SH-SY5Y (cell line): Measurements from ENCODE around the gene STH.

ENCODE experiments used
- GATA2 ChIP-seq: IDR thresholded peaks from 2 replicates; pipeline ENCODE4 v1.6.1; 2011; ENCODE audit warnings: mild to moderate bottlenecking, low read depth, low read length
- GATA3 ChIP-seq: IDR thresholded peaks from 2 replicates; pipeline ENCODE4 v1.6.1; 2011; ENCODE audit warnings: low read depth, mild to moderate bottlenecking, low read length, moderate library complexity

The STH gene

GRCh38 chr17:46044989-46045388 lies 45.9 kb downstream of the STH start:
- no peak for TF ChIP-seq GATA3
- no peak for TF ChIP-seq GATA2

- TF ChIP-seq GATA2 = no peak
- no peak for TF ChIP-seq GATA3
Measured at GRCh38 chr17:46045639-46046038, 46.6 kb downstream of the STH start.

DNA sequence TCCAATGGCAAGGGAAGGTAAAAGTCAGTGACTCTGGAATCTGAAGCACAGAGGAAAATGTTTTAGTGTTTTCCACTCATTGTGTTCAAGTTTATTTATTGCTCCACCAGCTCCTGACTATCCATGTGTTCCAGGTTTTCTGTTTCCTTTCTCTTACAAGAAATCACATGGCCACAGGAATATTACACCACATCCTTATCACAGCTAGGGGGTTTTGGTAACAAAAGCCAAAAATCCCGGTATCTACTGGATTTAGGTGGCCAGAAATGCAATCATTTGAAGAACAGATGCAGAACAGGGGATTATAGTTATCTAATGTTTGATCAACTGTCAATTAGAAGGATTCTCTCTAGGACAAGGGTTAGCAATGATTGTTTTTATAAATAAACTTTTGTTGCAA lies 47.9 kb downstream of the STH start:
- TF ChIP-seq GATA2 (no peak), GATA3 (peak; percentile 22; the same call in 1 of the 2 replicates)

DNA sequence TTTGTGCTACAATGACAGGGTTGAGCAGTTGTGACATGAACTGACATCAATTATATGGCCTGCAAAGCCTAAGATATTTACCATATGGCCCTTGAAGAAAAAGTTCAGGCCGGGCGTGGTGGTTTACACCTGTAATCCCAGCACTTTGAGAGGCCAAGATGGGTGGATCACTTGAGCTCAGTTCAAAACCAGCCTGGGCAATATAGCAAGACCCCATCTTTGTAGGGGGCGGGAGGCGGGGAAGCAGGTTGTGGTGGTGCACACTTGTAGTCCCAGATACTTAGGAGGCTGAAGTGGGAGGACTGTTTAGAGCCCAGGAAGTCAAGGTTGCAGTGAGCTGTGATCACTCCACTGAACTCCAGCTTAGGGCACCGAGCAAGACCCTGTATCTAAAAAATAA lies 48.3 kb downstream of the STH start:
- no peak for TF ChIP-seq GATA3
- TF ChIP-seq GATA2 = no peak

DNA sequence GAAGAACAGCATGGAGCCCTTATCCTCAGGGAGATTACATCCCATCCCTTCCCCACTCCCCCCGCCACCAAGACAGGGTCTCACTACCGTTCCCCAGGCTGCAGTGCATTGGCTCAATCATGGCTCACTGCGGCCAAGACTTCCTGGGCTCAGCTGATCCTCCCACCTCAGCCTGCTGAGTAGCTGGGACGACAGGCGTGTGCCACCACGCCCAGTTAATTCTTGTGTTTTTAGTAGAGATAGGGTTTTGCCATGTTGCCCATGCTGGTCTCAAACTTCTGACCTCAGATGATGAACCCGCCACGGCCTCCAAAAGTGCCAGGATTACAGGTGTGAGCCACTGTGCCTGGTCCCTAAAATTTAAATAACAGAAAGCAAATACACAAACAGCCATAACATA lies 48.8 kb downstream of the STH start:
- TF ChIP-seq GATA3 (no peak), GATA2 (no peak)
